WTC11 (cell line): ENCODE results near the gene TCOF1.

Experiments used
- CTCF ChIP-seq: fragments of 200-600 bp; IDR thresholded peaks from 2 replicates; pipeline ENCODE4 v1.8.0; 2022; ENCODE audit warnings: antibody characterized with exemption
- FOXJ3 ChIP-seq: sonication (generic); formaldehyde crosslinking; IDR thresholded peaks from 2 replicates; pipeline ENCODE4 v1.9.0; 2021; ENCODE audit warnings: missing genetic modification reagents, mild to moderate bottlenecking, borderline replicate concordance
- NFE2L1 ChIP-seq: sonication (generic); formaldehyde crosslinking; IDR thresholded peaks from 2 replicates; pipeline ENCODE4 v1.8.1; 2023; ENCODE audit warnings: missing genetic modification reagents
- TF ChIP-seq, protein P1 (sequence below): sonication (generic); formaldehyde crosslinking; IDR thresholded peaks from 2 replicates; pipeline ENCODE4 v1.8.1; 2023; ENCODE audit warnings: mild to moderate bottlenecking, missing genetic modification reagents, borderline replicate concordance

DNA sequence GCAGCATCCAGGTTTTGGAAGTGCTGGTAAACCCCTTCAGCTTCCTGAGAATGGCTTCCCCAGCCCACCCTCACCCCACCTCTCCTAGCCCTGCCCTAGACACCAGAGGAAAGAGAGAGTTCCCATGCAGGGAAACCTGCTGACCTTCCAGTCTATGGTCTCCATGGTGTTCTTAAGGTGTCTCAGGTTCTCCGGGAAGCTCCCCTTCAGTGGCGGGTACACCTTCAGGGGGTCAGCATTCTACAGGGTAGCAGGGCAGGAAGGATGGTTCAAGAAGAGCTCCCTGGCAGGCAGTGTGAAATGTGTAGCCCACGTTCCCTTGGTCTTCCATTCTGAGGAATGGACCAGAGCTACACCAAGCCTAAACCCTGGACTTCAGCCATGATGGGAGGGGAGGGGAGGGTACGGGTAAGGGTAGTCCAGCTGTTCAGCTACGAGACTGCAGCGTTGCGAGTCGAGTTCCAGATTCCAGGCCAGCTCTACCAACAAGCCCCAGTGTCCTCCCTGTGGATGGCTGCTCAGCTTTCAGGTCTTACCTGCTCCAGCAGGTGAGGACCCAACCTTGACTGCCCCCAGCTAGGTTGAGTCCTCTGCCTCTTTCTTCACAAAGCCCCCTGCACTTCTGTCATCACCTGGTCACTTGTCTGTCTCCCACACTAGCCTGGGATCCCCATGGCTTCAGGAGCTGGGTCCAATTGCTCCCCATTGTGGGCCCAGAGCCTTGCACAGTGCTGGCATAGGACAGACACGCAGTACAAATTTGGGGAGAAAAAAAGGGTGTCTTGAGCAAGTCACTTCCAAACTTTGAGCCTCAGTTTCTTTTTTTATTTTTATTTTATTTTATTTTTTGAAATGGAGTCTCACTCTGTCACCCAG, 47.7 kb downstream of the TCOF1 start:
- TF ChIP-seq NFE2L1 (CRISPR knock-in tag) (no peak), CTCF (no peak), FOXJ3 (no peak)
- TF ChIP-seq, protein P1, sequence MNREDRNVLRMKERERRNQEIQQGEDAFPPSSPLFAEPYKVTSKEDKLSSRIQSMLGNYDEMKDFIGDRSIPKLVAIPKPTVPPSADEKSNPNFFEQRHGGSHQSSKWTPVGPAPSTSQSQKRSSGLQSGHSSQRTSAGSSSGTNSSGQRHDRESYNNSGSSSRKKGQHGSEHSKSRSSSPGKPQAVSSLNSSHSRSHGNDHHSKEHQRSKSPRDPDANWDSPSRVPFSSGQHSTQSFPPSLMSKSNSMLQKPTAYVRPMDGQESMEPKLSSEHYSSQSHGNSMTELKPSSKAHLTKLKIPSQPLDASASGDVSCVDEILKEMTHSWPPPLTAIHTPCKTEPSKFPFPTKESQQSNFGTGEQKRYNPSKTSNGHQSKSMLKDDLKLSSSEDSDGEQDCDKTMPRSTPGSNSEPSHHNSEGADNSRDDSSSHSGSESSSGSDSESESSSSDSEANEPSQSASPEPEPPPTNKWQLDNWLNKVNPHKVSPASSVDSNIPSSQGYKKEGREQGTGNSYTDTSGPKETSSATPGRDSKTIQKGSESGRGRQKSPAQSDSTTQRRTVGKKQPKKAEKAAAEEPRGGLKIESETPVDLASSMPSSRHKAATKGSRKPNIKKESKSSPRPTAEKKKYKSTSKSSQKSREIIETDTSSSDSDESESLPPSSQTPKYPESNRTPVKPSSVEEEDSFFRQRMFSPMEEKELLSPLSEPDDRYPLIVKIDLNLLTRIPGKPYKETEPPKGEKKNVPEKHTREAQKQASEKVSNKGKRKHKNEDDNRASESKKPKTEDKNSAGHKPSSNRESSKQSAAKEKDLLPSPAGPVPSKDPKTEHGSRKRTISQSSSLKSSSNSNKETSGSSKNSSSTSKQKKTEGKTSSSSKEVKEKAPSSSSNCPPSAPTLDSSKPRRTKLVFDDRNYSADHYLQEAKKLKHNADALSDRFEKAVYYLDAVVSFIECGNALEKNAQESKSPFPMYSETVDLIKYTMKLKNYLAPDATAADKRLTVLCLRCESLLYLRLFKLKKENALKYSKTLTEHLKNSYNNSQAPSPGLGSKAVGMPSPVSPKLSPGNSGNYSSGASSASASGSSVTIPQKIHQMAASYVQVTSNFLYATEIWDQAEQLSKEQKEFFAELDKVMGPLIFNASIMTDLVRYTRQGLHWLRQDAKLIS (CRISPR knock-in tag), result no peak
